Superior temporal gyrus (tissue), 1 donor: ENCODE results near the gene SCUBE2.
"Not testable (repeated sequence)": the region's sequence is repeated elsewhere in the genome, so short reads cannot be mapped to it uniquely, and the experiment has no call there.

Experiments
- DNase-seq: peaks from one replicate; pipeline ENCODE4 v3.0.0-alpha.2; 2016; ENCODE audit errors: extremely low spot score

The SCUBE2 gene

GRCh38 chr11:9109858-9110731 lies 18.7 kb upstream of the SCUBE2 start:
- DNase-seq, result no peak

DNA sequence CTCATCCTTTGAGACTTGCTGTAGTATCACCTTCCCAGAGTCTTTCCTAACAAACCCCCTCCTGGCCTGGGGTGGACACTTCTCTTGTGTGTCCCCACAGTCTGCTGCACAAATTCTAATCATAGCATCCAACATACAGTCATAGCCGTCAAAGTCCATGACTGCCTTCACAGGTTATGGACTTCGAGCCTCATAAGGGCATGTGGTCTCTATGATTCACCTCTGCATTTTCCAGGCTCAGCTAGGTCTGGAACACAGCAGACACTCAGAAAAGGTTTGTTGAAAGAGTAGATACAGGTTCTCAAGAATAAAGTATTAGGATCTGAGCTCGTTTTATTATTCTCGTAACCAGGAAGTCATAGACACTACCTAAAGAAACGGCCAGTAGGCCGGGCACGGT lies 13.2 kb upstream of the SCUBE2 start:
- no peak for DNase-seq

DNA sequence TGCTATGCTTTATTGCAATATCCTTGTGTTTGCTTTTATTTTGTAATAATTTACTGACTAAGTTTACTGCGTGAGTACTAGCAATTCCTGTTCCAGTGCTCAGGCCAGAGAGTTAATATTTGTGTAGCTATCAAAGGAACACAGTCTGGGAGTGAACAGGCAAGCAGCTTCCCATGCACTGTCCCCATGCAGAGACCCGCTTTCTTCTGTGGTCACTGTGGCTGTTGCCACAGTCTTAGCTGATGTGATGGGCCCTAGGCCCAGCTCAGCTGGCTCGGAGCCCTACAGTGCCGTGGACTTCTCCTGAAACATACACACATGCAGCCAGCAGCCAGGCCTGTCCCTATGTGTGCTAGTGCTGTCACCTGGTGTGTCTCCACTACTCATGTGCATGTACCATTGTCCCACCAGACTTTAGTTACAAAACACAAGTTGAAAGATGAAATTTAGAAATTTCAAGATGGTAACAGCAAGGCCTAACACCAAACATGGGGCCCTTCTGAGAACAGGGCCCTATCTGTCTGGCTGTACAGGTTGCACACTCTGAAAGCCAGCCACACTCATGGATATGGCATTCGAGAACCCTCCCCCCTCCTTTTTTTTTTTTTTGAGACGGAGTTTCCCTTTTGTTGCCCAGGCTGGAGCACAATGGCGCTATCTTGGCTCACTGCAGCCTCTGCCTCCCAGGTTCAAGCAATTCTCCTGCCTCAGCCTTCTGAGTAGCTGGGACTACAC lies 12.3 kb upstream of the SCUBE2 start:
- DNase-seq, result no peak

DNA sequence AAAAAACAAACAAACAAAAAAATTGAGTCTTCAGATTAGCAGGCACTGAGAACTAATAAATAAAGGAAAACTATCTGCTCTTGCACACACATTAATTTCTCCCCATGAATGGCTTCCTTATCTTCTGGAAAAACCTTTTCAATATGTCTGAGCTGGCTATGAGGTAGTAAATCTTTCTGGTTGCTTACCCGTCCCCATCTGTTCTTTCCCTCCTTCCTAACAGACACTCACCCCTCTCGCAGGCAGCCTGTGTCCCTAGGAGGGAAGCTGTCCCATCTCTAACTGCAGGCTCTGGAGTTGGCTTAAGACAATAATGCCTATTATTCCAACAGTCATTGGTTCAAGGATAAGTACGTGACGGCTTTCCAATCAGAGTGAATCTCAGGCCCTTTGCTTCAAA lies 8.2 kb upstream of the SCUBE2 start:
- no peak for DNase-seq

DNA sequence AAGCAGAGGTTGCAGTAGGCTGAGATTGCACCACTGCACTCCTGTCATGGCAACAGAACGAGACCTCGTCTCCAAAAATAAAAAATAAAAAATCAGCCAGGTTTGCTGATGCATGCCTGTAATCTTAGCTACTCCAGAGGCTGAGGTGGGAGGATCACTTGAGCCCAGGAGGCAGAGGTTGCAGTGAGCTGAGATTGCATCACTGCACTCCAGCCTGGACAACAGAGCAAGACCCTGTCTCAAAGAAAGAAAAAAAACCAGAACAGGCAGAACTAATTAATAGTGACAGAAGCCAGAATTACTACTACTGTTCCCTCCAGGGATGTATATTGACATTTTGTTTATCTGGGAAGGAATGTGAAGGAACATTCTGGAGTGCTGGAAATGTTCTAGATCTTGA lies 7.1 kb upstream of the SCUBE2 start:
- DNase-seq, result not testable (repeated sequence)

GRCh38 chr11:9097186-9097943 lies 6.0 kb upstream of the SCUBE2 start:
- DNase-seq, result not testable (repeated sequence)

GRCh38 chr11:9096427-9096826 lies 5.0 kb upstream of the SCUBE2 start:
- no peak for DNase-seq

DNA sequence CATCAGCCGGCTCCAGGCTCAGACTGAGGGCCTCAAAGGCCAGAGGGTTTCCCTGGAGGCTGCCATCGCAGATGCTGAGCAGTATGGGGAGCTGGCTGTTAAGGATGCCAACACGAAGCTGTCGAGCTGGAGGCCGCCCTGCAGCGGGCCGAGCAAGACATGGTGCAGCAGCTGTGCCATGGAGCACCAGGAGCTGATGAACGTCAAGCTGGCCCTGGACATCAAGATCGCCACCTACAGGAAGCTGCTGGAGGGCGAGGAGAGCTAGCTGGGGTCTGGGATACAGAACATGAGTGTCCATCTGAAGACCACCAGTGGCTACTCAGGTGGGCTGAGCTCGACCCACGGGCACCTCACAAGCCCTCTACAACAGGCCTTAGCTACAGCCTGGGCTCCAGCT lies 4.0 kb upstream of the SCUBE2 start:
- no peak for DNase-seq

DNA sequence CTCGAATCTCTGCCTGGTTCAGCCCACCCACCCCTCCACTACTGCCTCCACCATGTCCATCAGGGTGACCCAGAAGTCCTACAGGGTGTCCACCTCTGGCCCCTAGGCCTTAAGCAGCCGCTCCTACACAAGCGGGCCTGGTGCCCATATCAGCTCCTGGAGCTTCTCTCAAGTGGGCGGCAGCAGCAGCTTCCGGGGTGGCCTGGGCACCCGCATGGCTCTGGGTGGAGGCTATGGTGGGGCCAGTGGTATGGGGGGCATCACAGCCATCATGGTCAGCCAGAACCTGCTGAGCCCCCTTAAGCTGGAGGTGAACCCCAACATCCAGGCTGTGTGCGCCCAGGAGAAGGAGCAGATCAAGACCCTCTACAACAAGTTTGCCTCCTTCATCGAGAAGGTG lies 3.0 kb upstream of the SCUBE2 start:
- no peak for DNase-seq

- DNase-seq, result peak; percentile 30
Measured at GRCh38 chr11:9092853-9093778, 1.7 kb upstream of the SCUBE2 start.

DNA sequence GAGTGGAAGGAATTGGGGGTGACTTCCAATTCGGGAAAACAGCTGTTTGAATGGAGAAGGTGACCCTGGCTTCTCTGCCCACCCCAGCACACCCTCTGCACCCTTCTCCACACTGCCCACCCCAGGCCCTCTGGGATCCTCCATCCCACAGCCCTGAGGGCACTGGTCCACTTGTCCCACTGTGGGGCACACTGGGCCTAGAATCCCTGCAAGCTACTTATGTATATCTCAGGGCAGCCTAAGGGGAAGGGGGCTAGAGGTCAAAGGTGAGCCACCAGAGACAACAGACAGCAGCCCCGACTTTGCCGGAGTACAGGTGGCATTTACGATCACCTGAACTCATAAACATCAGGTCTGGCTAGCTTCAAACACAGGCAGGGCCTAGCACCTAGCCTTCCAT lies 673 bp upstream of the SCUBE2 start:
- DNase-seq, result no peak

GRCh38 chr11:9090488-9091043 lies 833 bp downstream of the SCUBE2 start:
- DNase-seq, result no peak

- DNase-seq, result no peak
Measured at GRCh38 chr11:9089636-9090035, 1.8 kb downstream of the SCUBE2 start.

DNA sequence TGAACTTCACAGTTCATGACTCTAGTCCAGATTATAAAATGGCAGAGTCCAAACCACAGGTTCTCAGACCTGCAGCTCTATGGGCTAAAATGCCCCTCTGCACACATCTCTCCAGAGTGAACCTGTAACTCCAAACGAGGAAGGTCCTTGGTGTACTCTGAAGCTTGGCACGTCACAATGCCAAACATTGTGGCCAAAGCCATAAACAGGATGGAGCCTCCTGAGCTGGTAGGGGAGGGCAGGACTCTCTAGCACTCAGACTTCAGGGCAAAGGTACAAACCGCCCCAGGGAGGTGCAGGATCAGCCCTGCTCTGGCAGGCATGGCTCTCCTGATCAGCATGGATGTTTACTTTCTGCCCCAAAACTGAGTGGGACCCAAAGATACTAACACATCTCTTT lies 2.3 kb downstream of the SCUBE2 start:
- no peak for DNase-seq

- DNase-seq, result no peak
Measured at GRCh38 chr11:9082575-9082974, 8.8 kb downstream of the SCUBE2 start.

DNA sequence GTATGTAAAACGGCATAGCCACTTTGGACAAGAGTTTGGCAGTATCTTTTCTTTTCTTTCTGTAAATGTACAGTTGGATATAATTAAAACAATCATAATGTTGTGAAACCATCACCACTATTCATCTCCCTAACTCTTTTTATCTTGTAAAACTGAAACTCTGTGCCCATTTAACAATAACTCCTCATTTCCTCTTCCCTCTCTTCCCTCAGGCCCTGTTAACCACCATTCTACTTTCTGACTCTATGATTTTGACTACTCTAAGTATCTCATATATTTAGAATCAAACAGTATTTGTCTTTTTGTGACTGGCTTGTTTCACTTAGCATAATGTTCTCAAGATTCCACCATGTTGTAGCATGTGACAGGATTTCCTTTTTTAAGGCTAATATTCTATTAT lies 10.2 kb downstream of the SCUBE2 start:
- DNase-seq, result no peak

DNA sequence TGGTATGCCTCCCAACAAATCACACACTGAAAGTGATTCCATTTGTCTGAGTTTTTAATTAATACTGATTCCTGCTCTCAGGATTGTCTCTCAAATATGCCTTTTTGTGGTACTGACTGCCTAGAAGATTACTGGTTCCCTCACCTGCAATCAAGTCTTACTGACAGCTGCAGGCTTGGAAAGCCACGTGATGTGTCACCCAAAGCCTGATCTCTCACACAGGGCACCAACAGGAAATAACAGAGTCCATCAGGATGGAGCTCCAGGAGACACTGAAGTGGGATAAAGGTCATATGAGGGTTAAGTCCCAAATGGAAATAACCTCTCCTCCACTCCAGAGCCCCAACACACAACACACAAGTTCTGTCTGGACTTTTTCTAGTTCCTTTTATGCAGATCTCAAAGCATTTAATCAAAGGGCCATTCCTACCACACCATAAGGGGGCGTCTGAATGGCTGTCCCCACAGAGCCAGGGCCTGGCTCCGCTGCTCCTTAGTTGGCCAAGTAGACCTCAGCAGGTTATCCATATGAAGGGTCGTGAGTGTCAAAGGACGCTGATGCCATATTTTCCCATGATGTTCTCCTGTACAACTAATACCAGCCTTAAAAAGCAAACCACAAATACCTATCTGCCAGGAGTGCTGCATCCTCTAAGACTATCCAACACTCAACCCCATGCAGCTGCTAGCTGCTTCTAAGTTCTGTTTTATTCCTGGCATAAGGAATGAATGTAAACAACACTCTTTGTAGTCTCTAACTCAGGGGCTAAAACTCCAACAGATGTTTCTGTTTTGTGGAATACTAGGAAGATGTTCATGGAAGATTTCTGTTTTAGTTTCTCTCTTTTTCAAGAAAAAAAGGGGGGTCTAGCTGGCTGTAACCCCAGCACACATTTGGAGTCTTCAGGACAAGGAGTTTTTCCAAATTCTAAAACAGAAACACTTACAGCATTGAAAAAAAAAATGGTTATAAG lies 13.0 kb downstream of the SCUBE2 start:
- DNase-seq, result no peak

- no peak for DNase-seq
Measured at GRCh38 chr11:9077164-9077563, 14.2 kb downstream of the SCUBE2 start.

- no peak for DNase-seq
Measured at GRCh38 chr11:9076661-9077060, 14.7 kb downstream of the SCUBE2 start.

- DNase-seq, result no peak
Measured at GRCh38 chr11:9076046-9076445, 15.4 kb downstream of the SCUBE2 start.
